IMR-90 (cell line): Measurements from ENCODE around the gene AFAP1L2. TPM values are rescaled to one million over a fixed set of nuclear protein-coding genes. Genes with fewer than 3 reads are reported as not detected.

Experiments
- ATAC-seq: fragments of 200-7000 bp; cut with Tn5 transposase; 2 replicates; pipeline ENCODE4 v1.9.1; 2020; ENCODE audit warnings: low read depth, mild to moderate bottlenecking, moderate library complexity
- BruUV-seq: library from RNA; stranded (reverse); fragments of 400-500 nt; replicated peaks from 2 replicates; lab custom pipeline; 2021; lab: Mats Ljungman, UMichigan
- CTCF ChIA-PET: fragments of 300-600 bp; formaldehyde crosslinking; extraction: SDS; loops from one replicate; lab custom pipeline; 2021; ENCODE audit warnings: antibody characterized with exemption; lab: Yijun Ruan, JAX
- POLR2A ChIA-PET: fragments of 300-600 bp; sonication (Branson Sonifier 250); formaldehyde crosslinking; loops from one replicate; lab custom pipeline; 2022; ENCODE audit warnings: antibody characterized with exemption; ENCODE audit not compliant: unreplicated experiment; lab: Charles Lee
- DNase-seq: peaks from one replicate; pipeline ENCODE4 v3.0.0; 2013
- H2AFZ ChIP-seq: replicated peaks from 2 replicates; pipeline ENCODE3; 2013; ENCODE audit warnings: low read length, mild to moderate bottlenecking; ENCODE audit not compliant: poor library complexity
- H2AK5ac ChIP-seq: 2 replicates; pipeline ENCODE4 v1.6.1; 2013; ENCODE audit warnings: low read depth, low read length, inconsistent platforms
- H2AK9ac ChIP-seq: replicated peaks from 2 replicates; pipeline ENCODE3; 2013; ENCODE audit warnings: mild to moderate bottlenecking, low read depth, low read length, moderate library complexity; ENCODE audit not compliant: poor library complexity
- H2BK120ac ChIP-seq: 2 replicates; pipeline ENCODE4 v1.6.1; 2013; ENCODE audit warnings: low read depth, low read length, inconsistent platforms
- H2BK15ac ChIP-seq: 3 replicates; pipeline ENCODE4 v1.6.1; 2013; ENCODE audit warnings: low read depth, low read length, inconsistent platforms
- H2BK20ac ChIP-seq: 2 replicates; pipeline ENCODE4 v1.6.1; 2013; ENCODE audit warnings: low read depth, mild to moderate bottlenecking, inconsistent platforms, low read length, moderate library complexity
- H2BK5ac ChIP-seq: 2 replicates; pipeline ENCODE4 v1.6.1; 2013; ENCODE audit warnings: mild to moderate bottlenecking, low read depth, low read length, inconsistent platforms; ENCODE audit not compliant: poor library complexity, severe bottlenecking
- H3K14ac ChIP-seq: replicated peaks from 2 replicates; pipeline ENCODE4 v1.6.1; 2013; ENCODE audit warnings: low read depth, low read length, inconsistent platforms
- H3K18ac ChIP-seq: 2 replicates; pipeline ENCODE4 v1.6.1; 2013; ENCODE audit warnings: low read depth, low read length, control low read depth
- H3K23ac ChIP-seq: 2 replicates; pipeline ENCODE4 v1.6.1; 2013; ENCODE audit warnings: low read depth, low read length, inconsistent platforms
- H3K27ac ChIP-seq: 2 replicates; pipeline ENCODE4 v1.5.1; 2013; ENCODE audit warnings: mild to moderate bottlenecking, control low read depth, low read length; ENCODE audit not compliant: insufficient read depth
- H3K27me3 ChIP-seq: 2 replicates; pipeline ENCODE4 v1.6.1; 2013; ENCODE audit warnings: low read length; ENCODE audit not compliant: control insufficient read depth, insufficient read depth
- H3K36me3 ChIP-seq: 2 replicates; pipeline ENCODE4 v1.6.1; 2013; ENCODE audit warnings: low read length, mixed read lengths; ENCODE audit not compliant: control insufficient read depth, insufficient read depth
- H3K4ac ChIP-seq: 2 replicates; pipeline ENCODE4 v1.6.1; 2013; ENCODE audit warnings: low read depth, low read length, inconsistent platforms
- H3K4me1 ChIP-seq: 2 replicates; pipeline ENCODE4 v1.6.1; 2013; ENCODE audit warnings: low read length, mixed read lengths; ENCODE audit not compliant: control insufficient read depth, insufficient read depth
- H3K4me2 ChIP-seq: 2 replicates; pipeline ENCODE4 v1.6.1; 2013; ENCODE audit warnings: low read depth, mild to moderate bottlenecking, control low read depth, low read length, moderate library complexity
- H3K4me3 ChIP-seq: 2 replicates; pipeline ENCODE4 v1.5.1; 2013; ENCODE audit warnings: low read depth, mild to moderate bottlenecking, control low read depth, low read length, moderate library complexity; ENCODE audit not compliant: insufficient read depth
- H3K56ac ChIP-seq: 2 replicates; pipeline ENCODE4 v1.6.1; 2013; ENCODE audit warnings: low read length, inconsistent platforms; ENCODE audit not compliant: insufficient read depth; ENCODE audit errors: extremely low read depth
- H3K79me1 ChIP-seq, 2 experiments: 2 replicates each; pipeline ENCODE4 v1.6.1; 2013; ENCODE audit warnings: low read length in 2 of 2, inconsistent platforms in 1 of 2, low read depth in 1 of 2
- H3K9ac ChIP-seq: 2 replicates; pipeline ENCODE4 v1.6.1; 2013; ENCODE audit warnings: low read depth, low read length, control low read depth
- H3K9me1 ChIP-seq: 2 replicates; pipeline ENCODE4 v1.6.1; 2013; ENCODE audit warnings: low read length, inconsistent platforms; ENCODE audit not compliant: insufficient read depth
- H3K9me3 ChIP-seq: 2 replicates; pipeline ENCODE4 v1.6.1; 2013; ENCODE audit warnings: low read length; ENCODE audit not compliant: control insufficient read depth, insufficient read depth
- H4K20me1 ChIP-seq: 2 replicates; pipeline ENCODE4 v1.6.1; 2013; ENCODE audit warnings: low read length, inconsistent platforms; ENCODE audit not compliant: insufficient read depth
- H4K5ac ChIP-seq: 2 replicates; pipeline ENCODE4 v1.6.1; 2013; ENCODE audit warnings: mild to moderate bottlenecking, low read depth, low read length, control low read depth
- H4K8ac ChIP-seq, 2 experiments: 2 replicates each; pipeline ENCODE4 v1.6.1; 2013; ENCODE audit warnings: low read depth in 2 of 2, low read length in 2 of 2, control low read depth in 1 of 2, inconsistent platforms in 1 of 2
- H4K91ac ChIP-seq: 2 replicates; pipeline ENCODE4 v1.6.1; 2013; ENCODE audit warnings: low read depth, low read length, inconsistent platforms; ENCODE audit not compliant: insufficient read depth
- BHLHE40 ChIP-seq: fragments of 150-350 bp; IDR thresholded peaks from 2 replicates; pipeline ENCODE4 v1.6.1; 2016; ENCODE audit warnings: mild to moderate bottlenecking, low read depth, low read length
- CEBPB ChIP-seq: IDR thresholded peaks from 2 replicates; pipeline ENCODE4 v1.6.1; 2012; ENCODE audit warnings: low read depth, low read length, improper control_type of control experiment
- CHD1 ChIP-seq: IDR thresholded peaks from 2 replicates; pipeline ENCODE4 v1.6.1; 2012; ENCODE audit warnings: low read depth, low read length, improper control_type of control experiment
- MAFK ChIP-seq: IDR thresholded peaks from 2 replicates; pipeline ENCODE4 v1.6.1; 2012; ENCODE audit warnings: low read depth, low read length, improper control_type of control experiment
- MAZ ChIP-seq: IDR thresholded peaks from 2 replicates; pipeline ENCODE4 v1.6.1; 2012; ENCODE audit warnings: low read depth, mild to moderate bottlenecking, low read length, improper control_type of control experiment, moderate library complexity, borderline replicate concordance
- NFE2L2 ChIP-seq: fragments of 150-350 bp; IDR thresholded peaks from 2 replicates; pipeline ENCODE4 v1.6.1; 2016; ENCODE audit warnings: low read depth, mild to moderate bottlenecking, low read length
- RCOR1 ChIP-seq: IDR thresholded peaks from 2 replicates; pipeline ENCODE4 v1.6.1; 2012; ENCODE audit warnings: mild to moderate bottlenecking, low read length, improper control_type of control experiment; ENCODE audit not compliant: insufficient replicate concordance
- RFX5 ChIP-seq: IDR thresholded peaks from 2 replicates; pipeline ENCODE4 v1.8.0; 2012; ENCODE audit warnings: low read depth, mild to moderate bottlenecking, low read length, moderate library complexity
- SMC3 ChIP-seq: fragments of 150-350 bp; IDR thresholded peaks from 2 replicates; pipeline ENCODE4 v1.6.1; 2016; ENCODE audit warnings: low read depth, mild to moderate bottlenecking, antibody characterized with exemption, low read length, moderate library complexity
- WGBS, 2 experiments: methylation state at CpG; one replicate each; pipeline versions ENCODE4 v1.1.5 to v1.1.7; 2013; ENCODE audit warnings: missing lambda C conversion rate in 2 of 2; ENCODE audit not compliant: insufficient read length in 1 of 2; ENCODE audit errors: extremely low coverage in 2 of 2; 5-methylcytosine and 5-hydroxymethylcytosine counted together
- dilution Hi-C: fragments of 300-500 bp; cut with HindIII; formaldehyde crosslinking; loops from one replicate; pipeline ENCODE4 v1.14.3; 2018; ENCODE audit warnings: low sequenced_read_pairs; ENCODE audit not compliant: unreplicated experiment
- in situ Hi-C: fragments of 300-500 bp; cut with MboI; formaldehyde crosslinking; loops from 3 replicates; pipeline ENCODE4 v1.14.3; 2019; ENCODE audit warnings: low sequenced_read_pairs, inconsistent platforms, mixed read lengths
- intact Hi-C: fragments of 100-400 bp; cut with micrococcal nuclease; formaldehyde crosslinking; loops from 2 replicates; pipeline ENCODE4 v1.10.0; 2022
- polyA plus RNA-seq, 3 experiments: library from polyadenylated mRNA; depleted of rRNA; stranded (reverse); fragments of >200 nt; gene quantifications; 2 replicates each; pipeline ENCODE4 v1.2.3, GENCODE V29; 2012; ENCODE audit warnings: low replicate concordance in 1 of 3
- total RNA-seq: library from RNA; depleted of rRNA; stranded (reverse); fragments of >200 nt; gene quantifications from 2 replicates; pipeline ENCODE4 v1.2.3, GENCODE V29; 2012
- TF ChIP-seq, protein P1 (sequence below): fragments of 150-350 bp; IDR thresholded peaks from 2 replicates; pipeline ENCODE4 v1.6.1; 2017; ENCODE audit warnings: mild to moderate bottlenecking, antibody characterized with exemption, low read length, low read depth
- TF ChIP-seq, protein P2 (sequence below): fragments of 150-350 bp; IDR thresholded peaks from 2 replicates; pipeline ENCODE4 v1.6.1; 2016; ENCODE audit warnings: low read depth, mild to moderate bottlenecking, low read length, moderate library complexity, borderline replicate concordance

The AFAP1L2 gene
- total and polyA plus RNA-seq, 2 of the 4 experiments (the other 2 are of a cell fraction), result under 0.01 to 0.10 TPM

DNA sequence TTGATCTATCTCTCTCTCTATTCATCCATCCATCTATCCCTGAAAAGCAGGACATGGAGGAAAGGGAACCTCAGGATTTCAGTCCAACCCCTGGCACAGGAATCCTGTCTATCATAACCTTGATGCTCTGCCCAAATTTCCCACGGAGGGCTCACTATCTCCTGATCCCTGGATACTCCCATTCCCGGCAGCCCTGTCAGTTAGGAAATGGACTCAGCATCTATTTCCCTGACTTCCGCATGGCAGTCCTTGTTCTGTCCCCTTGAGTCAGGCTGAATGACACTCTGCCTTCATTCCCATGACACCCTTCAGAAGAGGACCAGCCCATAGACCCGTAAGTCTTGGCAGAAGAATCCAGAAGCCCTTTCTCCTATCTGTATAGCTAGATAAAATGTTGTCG lies 87.6 kb downstream of the AFAP1L2 start:
- no peak overlapping the region for H2BK120ac ChIP-seq
- intact Hi-C loops, result no loop called here
- H2BK5ac ChIP-seq, result no peak overlapping the region
- ChIA-PET POLR2A (no interaction called here), CTCF (interaction anchor here (1.6 kb wide), 1 partner anchor 10 kb away, joined by 3 read pairs; no protein-coding TSS in a partner anchor)
- no peaks in the 10 kb centered on the region for H3K79me1 ChIP-seq
- no CpG with 5 or more reads among the region's 5 CpGs for WGBS, 2 experiments
- peaks cover 21% of the 10 kb centered on the region for H3K27me3 ChIP-seq
- no peak overlapping the region for H4K8ac ChIP-seq
- H3K9ac ChIP-seq, result no peak overlapping the region
- no peaks in the 10 kb centered on the region for H4K20me1 ChIP-seq
- TF ChIP-seq MAFK (no peak), CEBPB (no peak), CHD1 (no peak), RFX5 (no peak), BHLHE40 (no peak), MAZ (no peak), RCOR1 (no peak), NFE2L2 (no peak), SMC3 (no peak)
- TF ChIP-seq, protein P1, sequence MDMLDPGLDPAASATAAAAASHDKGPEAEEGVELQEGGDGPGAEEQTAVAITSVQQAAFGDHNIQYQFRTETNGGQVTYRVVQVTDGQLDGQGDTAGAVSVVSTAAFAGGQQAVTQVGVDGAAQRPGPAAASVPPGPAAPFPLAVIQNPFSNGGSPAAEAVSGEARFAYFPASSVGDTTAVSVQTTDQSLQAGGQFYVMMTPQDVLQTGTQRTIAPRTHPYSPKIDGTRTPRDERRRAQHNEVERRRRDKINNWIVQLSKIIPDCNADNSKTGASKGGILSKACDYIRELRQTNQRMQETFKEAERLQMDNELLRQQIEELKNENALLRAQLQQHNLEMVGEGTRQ, result no peak
- TF ChIP-seq, protein P2, sequence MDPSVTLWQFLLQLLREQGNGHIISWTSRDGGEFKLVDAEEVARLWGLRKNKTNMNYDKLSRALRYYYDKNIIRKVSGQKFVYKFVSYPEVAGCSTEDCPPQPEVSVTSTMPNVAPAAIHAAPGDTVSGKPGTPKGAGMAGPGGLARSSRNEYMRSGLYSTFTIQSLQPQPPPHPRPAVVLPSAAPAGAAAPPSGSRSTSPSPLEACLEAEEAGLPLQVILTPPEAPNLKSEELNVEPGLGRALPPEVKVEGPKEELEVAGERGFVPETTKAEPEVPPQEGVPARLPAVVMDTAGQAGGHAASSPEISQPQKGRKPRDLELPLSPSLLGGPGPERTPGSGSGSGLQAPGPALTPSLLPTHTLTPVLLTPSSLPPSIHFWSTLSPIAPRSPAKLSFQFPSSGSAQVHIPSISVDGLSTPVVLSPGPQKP, result no peak
- H2AFZ ChIP-seq, result no peak overlapping the region
- H2AK9ac ChIP-seq, result no peak overlapping the region
- H3K4me2 ChIP-seq, result no peak overlapping the region
- no peak overlapping the region for H3K4ac ChIP-seq
- no peak for DNase-seq
- H3K9me1 ChIP-seq, result no peaks in the 10 kb centered on the region
- H2BK15ac ChIP-seq, result no peak overlapping the region
- H4K91ac ChIP-seq, result no peak overlapping the region
- no peak for ATAC-seq
- no peak overlapping the region for H3K23ac ChIP-seq
- in situ Hi-C loops, result no loop called here
- H3K9me3 ChIP-seq, result no peaks in the 10 kb centered on the region; the same call in 1 of the 2 replicates
- no TSS peak for BruUV-seq
- H4K5ac ChIP-seq, result no peak overlapping the region
- no peak overlapping the region for H3K27ac ChIP-seq
- H3K14ac ChIP-seq, result no peak overlapping the region
- H3K18ac ChIP-seq, result no peak overlapping the region
- no peaks in the 10 kb centered on the region for H3K36me3 ChIP-seq
- dilution Hi-C loops, result no loop called here
- no peaks in the 10 kb centered on the region for H3K4me1 ChIP-seq
- no peak overlapping the region for H2AK5ac ChIP-seq
- H3K56ac ChIP-seq, result no peak overlapping the region
- H3K4me3 ChIP-seq, result no peak overlapping the region
- no peak overlapping the region for H2BK20ac ChIP-seq
